Measurements from ENCODE around the gene USP53. TPM values are rescaled to one million over a fixed set of nuclear protein-coding genes. Genes with fewer than 3 reads are reported as not detected.

Gene USP53
- total and polyA plus RNA-seq, 2 of the 13 experiments (the other 11 are each of a cell fraction or from before 2014, with no cell fraction given) = 5.3 to 8.1 TPM

GRCh38 chr4:119300101-119300978 is 87.8 kb downstream of the USP53 start (continued):
- TF ChIP-seq AHDC1 (CRISPR knock-in tag; IDR thresholded peaks at IDR 0.05; ENCODE audit: borderline replicate concordance) (peak; percentile 70; the same call in 1 of the 2 replicates), ZFX (CRISPR knock-in tag; IDR thresholded peaks at IDR 0.05; ENCODE audit: low read depth) (peak; percentile 94), ZNF317 (CRISPR knock-in tag; IDR thresholded peaks at IDR 0.05) (peak; percentile 82), ZNF780A (CRISPR knock-in tag; IDR thresholded peaks at IDR 0.05) (peak; percentile 79; the same call in 1 of the 2 replicates), ATF5 (CRISPR knock-in tag; IDR thresholded peaks at IDR 0.05; ENCODE audit: low read depth) (peak; percentile 77; the same call in 1 of the 2 replicates), ZNF615 (CRISPR knock-in tag; IDR thresholded peaks at IDR 0.05; ENCODE audit: borderline replicate concordance) (no peak), ZBTB14 (CRISPR knock-in tag; IDR thresholded peaks at IDR 0.05) (no peak), ISL2 (CRISPR knock-in tag; IDR thresholded peaks at IDR 0.05) (no peak), ZMAT3 (CRISPR knock-in tag; conservative IDR thresholded peaks at IDR 0.05) (peak; percentile 98), ZNF800 (CRISPR knock-in tag; IDR thresholded peaks at IDR 0.05) (no peak), ZNF781 (CRISPR knock-in tag; IDR thresholded peaks at IDR 0.05; ENCODE audit: borderline replicate concordance, not compliant biosample characterization) (no peak), ZNF678 (CRISPR knock-in tag; IDR thresholded peaks at IDR 0.05) (peak; percentile 52; the same call in 1 of the 2 replicates), ZNF337 (CRISPR knock-in tag; IDR thresholded peaks at IDR 0.05; ENCODE audit: borderline replicate concordance, low read depth) (peak; percentile 89), MAFG (CRISPR knock-in tag; IDR thresholded peaks at IDR 0.05) (no peak), ZNF383 (CRISPR knock-in tag; IDR thresholded peaks at IDR 0.05; ENCODE audit: borderline replicate concordance) (peak; percentile 83; the same call in 1 of the 2 replicates), FOXP1 (IDR thresholded peaks at IDR 0.05) (no peak), FOXP1 (CRISPR knock-in tag; IDR thresholded peaks at IDR 0.05) (no peak), ZNF792 (CRISPR knock-in tag; IDR thresholded peaks at IDR 0.05) (peak; percentile 93)
